Common myeloid progenitor, CD34-positive (primary cell): ENCODE data around the gene CCNA2.

Experiments
- CTCF ChIA-PET: fragments of 350-600 bp; sonication (Branson Sonifier 250); formaldehyde crosslinking; loops from one replicate; lab custom pipeline; 2021; ENCODE audit warnings: antibody characterized with exemption; lab: Charles Lee
- POLR2A ChIA-PET: fragments of 350-600 bp; sonication (Branson Sonifier 250); formaldehyde crosslinking; loops from one replicate; lab custom pipeline; 2021; ENCODE audit warnings: antibody characterized with exemption; lab: Charles Lee
- DNase-seq, 3 donors: peaks; one replicate each; pipeline versions ENCODE4 v3.0.0 to v3.0.0-alpha.2; 2013
- H3K27ac ChIP-seq, 2 experiments: 1 replicate in 1 of 2; 2 replicates in 1 of 2; pipeline ENCODE4 v1.7.0; 2013; ENCODE audit warnings: inconsistent platforms in 2 of 2, low read length in 2 of 2, mild to moderate bottlenecking in 2 of 2, low read depth in 1 of 2, moderate library complexity in 1 of 2; ENCODE audit not compliant: severe bottlenecking in 2 of 2, insufficient read depth in 1 of 2, poor library complexity in 1 of 2
- H3K27me3 ChIP-seq, 5 experiments: replicated peaks in 2 of 5; 1 replicate in 3 of 5; 2 replicates in 2 of 5; pipeline versions ENCODE4 v1.6.1 to v1.7.0; 2013; ENCODE audit warnings: low read length in 4 of 5, mild to moderate bottlenecking in 2 of 5, moderate library complexity in 2 of 5, inconsistent platforms in 1 of 5; ENCODE audit not compliant: insufficient read depth in 5 of 5, control insufficient read depth in 4 of 5
- H3K36me3 ChIP-seq, 4 experiments: 1 replicate in 2 of 4; 2 replicates in 2 of 4; pipeline versions ENCODE4 v1.6.1 to v1.7.0; 2013; ENCODE audit warnings: low read length in 3 of 4, control low read depth in 1 of 4, mild to moderate bottlenecking in 1 of 4; ENCODE audit not compliant: control insufficient read depth in 4 of 4, insufficient read depth in 4 of 4
- H3K4me1 ChIP-seq, 4 experiments: 1 replicate in 3 of 4; 2 replicates in 1 of 4; pipeline versions ENCODE4 v1.6.1 to v1.7.1; 2013; ENCODE audit warnings: low read length in 3 of 4, mild to moderate bottlenecking in 3 of 4, control low read depth in 1 of 4, inconsistent platforms in 1 of 4, moderate library complexity in 1 of 4; ENCODE audit not compliant: control insufficient read depth in 4 of 4, insufficient read depth in 4 of 4; ENCODE audit errors: control extremely low read depth in 1 of 4
- H3K4me3 ChIP-seq, 7 experiments: 1 replicate in 4 of 7; 2 replicates in 3 of 7; pipeline versions ENCODE4 v1.5.1 to v1.7.0; 2013; ENCODE audit warnings: mild to moderate bottlenecking in 7 of 7, low read length in 6 of 7, moderate library complexity in 6 of 7, inconsistent platforms in 2 of 7, low read depth in 2 of 7, control low read depth in 1 of 7; ENCODE audit not compliant: insufficient read depth in 4 of 7, control insufficient read depth in 1 of 7; ENCODE audit errors: extremely low read depth in 1 of 7
- H3K9me3 ChIP-seq, 5 experiments: 1 replicate in 4 of 5; 2 replicates in 1 of 5; pipeline versions ENCODE4 v1.6.1 to v1.7.1; 2013; ENCODE audit warnings: low read length in 4 of 5, mild to moderate bottlenecking in 2 of 5, inconsistent platforms in 1 of 5, low read depth in 1 of 5, moderate library complexity in 1 of 5; ENCODE audit not compliant: control insufficient read depth in 4 of 5, insufficient read depth in 2 of 5; ENCODE audit errors: control extremely low read depth in 1 of 5
- WGBS: methylation state at CpG from one replicate; pipeline ENCODE4 v1.1.5; 2013; ENCODE audit not compliant: insufficient coverage; 5-methylcytosine and 5-hydroxymethylcytosine counted together

CCNA2 gene

DNA sequence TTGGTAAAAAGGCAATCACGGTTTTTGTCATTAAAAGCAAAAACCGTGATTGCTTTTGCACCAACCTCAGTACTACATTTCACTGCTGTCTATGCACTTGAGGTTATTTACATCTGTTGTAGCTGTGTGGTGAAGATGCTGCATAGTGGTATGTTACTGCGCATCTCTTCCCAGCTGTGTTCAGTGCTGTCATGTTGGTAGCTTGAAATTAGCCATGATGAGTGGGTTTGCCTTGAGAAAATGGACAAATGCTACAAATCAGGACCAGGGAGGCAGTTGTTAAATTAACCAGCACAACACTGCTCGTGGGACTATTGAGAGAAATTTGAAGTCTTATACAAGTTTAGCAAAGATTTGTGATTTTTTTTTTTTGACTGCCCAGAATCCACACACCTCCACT lies 56.5 kb downstream of the CCNA2 start:
- POLR2A ChIA-PET, result no interaction called here
- no peak for DNase-seq
- H3K36me3 ChIP-seq, result no peaks in the 10 kb centered on the region
- CTCF ChIA-PET, result no interaction called here
- H3K27me3 ChIP-seq, result peaks cover 23 to 76% (median 55%) of the 10 kb centered on the region in 5 experiments
- WGBS, result 100% methylated on average over 1 of the region's 4 CpGs
- H3K4me1 ChIP-seq, result peaks cover 3 to 18% (median 13%) of the 10 kb centered on the region in 4 experiments
- no peaks in the 10 kb centered on the region for H3K9me3 ChIP-seq
- no peak overlapping the region for H3K27ac ChIP-seq
- no peak overlapping the region for H3K4me3 ChIP-seq
